Skeletal muscle cell (primary cell): ENCODE measurements around the gene PMVK.

Experiments used
- DNase-seq: peaks from one replicate; pipeline ENCODE4 v3.0.0-alpha.2; 2010; ENCODE audit warnings: low read depth
- H3K4me3 ChIP-seq: 2 replicates; pipeline ENCODE4 v1.5.1; 2011; ENCODE audit warnings: low read depth, mild to moderate bottlenecking, control low read depth, low read length, moderate library complexity

PMVK gene

DNA sequence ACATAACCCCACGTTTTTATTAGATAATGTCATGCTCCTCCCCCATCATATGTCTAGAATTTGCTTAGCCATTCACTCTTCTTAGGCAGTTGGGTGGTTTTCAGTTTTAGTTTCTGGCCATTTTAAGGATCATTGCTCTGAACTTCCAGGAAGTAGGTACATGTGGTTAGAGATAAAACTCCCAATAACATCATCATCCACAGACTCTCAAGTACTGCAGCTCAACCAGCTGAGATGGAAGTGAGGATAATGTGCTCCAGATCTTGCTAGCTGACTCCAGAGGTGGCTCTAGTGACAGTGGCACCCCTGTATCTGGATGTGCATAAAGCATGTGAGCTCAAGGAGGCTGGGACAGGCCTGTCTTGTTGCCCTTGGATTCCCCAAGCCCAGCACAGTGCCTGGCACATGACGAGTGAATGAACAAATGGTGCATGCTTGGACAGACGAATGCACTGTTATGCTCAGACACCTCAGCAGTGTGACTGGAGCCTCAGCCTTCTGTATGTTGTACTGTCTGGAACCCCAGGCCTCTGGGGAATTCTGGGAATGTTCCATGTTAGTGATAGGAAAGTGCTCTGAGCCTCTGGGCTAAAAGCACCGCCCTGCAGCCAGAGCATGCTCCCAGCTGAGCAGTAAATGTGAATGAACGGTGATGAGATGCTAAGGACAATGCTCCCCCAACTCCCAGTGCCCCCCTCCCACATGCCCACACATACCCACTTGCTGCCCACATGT lies 50.1 kb downstream of the PMVK start:
- no peak overlapping the region for H3K4me3 ChIP-seq
- DNase-seq: no peak

DNA sequence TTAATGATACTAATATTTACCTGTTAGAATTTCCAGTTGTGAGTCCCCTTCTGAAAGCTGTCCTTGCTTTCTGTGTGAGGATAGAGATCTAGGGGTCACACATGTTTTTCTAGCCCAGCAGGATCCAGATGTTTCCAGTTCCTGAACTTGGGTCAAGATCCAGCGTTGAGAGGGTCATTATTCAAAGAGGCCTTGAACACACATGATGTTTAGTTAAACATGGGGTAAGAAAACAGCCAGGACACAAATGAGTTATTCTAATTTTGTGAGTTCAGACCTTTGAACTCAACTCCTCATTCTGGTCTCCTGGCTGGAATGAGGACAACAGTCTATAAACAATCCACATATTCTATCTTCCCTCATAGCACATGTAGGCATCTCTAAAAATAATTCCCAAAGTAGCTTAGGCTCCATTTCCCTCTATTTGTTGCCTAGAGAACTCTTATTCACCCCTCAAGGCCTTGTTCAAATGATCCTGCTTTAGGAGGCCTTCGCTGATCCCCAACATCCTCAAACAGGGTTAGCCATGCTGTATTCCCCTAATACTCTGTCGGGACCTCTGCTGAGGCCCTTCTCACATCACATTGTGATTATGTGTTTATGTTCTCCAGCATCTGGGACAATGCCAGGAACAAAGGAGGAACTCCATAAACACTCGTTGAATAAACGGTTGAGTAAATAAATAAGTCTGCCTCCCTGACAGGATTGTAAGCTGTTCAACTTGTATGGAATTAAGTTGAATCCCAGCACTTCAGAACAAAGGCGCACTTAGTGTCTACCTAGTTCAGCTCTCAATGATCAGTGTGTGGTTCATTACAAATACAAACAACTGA lies 51.4 kb downstream of the PMVK start:
- DNase-seq: no peak
- no peak overlapping the region for H3K4me3 ChIP-seq

- DNase-seq: no peak
- no peak overlapping the region for H3K4me3 ChIP-seq
These were observed 52.3 kb downstream of the PMVK start for GRCh38 chr1:154883919-154884868.

DNA sequence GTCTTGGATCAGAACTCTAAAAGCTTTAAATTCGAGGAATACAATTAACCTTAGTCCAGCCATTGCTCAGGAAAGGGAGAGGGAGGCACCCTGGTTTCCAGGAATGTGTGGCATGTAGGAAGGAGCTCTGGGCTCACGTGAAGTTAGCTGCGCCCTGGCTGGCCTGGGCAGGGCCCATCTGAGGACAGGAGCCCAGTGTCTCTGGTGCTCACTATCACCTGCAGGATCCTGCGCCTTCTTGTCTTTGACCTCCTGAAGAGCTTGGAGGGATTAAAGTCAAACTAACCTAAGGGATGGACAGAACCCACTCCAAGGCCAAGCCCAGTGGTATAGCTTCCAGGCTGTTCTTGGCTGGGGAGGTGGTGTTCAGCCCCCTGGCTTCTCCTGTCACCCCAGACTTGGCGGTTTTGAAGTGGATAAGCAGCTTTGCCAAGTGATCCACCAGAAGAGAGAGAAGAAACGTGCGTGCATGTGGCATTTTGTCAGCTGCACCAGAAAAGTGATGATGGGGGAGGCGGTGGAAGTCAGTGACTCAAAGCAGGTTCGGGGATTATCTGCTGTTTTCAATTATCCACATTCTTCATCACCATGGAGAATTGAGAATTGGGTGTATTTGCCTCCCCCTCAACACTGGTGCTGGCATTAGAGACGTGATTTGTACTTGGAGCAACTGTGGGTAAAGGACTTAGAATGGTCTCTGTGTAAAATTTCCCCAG lies 54.5 kb downstream of the PMVK start:
- DNase-seq: no peak

DNA sequence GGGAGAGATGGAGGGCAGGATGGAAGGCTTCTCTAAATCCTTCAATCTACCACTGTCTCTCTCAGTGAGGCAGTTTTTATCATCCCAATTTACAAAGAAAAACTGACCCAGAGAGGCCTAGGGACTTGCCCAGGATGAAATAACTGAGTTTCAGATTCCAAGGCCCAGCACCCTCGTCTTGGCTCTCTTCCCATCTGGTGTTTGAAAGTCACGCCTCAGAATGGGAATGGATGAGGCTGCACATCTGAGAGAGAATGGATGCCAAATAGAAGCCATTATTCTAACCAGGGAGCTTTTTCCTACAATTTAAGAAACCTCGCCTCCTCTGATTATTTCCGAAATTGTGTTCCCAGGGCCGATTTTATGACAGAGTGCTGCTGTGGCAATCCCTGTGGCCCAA lies 55.8 kb downstream of the PMVK start:
- no peak for DNase-seq
- no peak overlapping the region for H3K4me3 ChIP-seq

More for the DNA sequence above, 54.5 kb downstream of the PMVK start:
- H3K4me3 ChIP-seq: no peak overlapping the region

- no peak for DNase-seq
- no peak overlapping the region for H3K4me3 ChIP-seq
These were observed 57.5 kb downstream of the PMVK start for GRCh38 chr1:154879038-154879421.

DNA sequence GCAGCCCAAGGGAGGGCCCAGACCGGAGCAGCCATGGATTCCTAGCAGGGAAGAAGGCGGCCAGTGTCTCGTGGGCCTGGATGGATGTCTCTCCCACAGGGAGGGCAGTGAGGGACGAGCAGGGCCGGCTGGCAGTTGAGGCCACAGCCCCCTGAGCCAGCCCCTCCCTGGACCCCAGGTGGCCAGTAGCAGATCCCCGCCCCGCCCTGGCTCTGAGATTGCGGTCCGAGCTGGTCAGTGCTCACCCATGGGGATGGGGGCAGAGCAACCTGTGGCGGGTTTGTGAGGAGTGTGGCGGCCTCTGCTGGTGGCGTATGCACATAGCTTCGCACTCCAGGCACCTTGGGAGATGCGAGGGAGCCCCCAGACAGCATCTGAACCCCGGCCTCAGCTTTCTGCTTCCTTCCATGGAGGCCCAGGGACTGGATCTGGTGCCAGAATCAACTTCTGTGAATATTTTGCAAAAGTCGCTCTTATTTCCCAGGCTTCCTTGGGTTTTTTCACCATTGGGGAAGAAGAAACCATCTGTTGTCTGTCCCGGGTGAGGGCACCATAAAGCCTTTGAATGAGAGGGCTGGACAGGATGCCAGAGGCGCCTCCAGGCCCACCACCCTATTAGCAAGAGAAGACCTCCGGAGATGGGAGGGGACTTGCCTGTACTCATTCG lies 58.0 kb downstream of the PMVK start:
- no peak for DNase-seq

GRCh38 chr1:154877370-154877974 lies 59.0 kb downstream of the PMVK start:
- no peak overlapping the region for H3K4me3 ChIP-seq
- DNase-seq: no peak

More for the DNA sequence above, 58.0 kb downstream of the PMVK start:
- no peak overlapping the region for H3K4me3 ChIP-seq

DNA sequence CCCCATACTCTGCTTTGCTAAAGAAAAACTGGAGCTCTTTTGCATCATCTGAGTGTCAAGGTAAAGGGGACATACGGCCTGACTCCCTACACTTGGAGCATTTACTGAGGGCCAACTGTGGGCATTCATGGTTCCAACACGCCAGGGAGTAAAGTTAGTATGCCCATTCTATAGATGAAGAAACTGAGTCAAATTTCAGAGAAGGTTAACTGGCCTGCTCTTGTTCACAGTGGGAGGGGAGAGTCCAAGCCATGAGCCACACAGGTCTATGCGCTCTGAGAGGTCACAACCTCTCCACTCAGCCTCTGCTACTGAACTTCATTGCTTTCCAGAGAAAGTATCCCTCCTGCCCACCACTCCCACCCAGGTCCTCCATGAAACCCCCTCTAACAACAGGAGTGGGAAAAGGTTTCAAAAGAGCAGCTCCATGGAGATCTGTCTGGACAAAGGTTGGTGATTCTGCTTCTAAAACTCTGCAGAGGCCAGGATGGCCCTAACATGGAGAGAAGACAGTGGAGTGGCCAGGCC lies 59.6 kb downstream of the PMVK start:
- DNase-seq: no peak
- no peak overlapping the region for H3K4me3 ChIP-seq
